Endodermal cell (in vitro differentiated cells): Measurements from ENCODE around the gene USP50. TPM values are rescaled to one million over a fixed set of nuclear protein-coding genes. Genes with fewer than 3 reads are reported as not detected.
"Not testable (repeated sequence)": the region's sequence is repeated elsewhere in the genome, so short reads cannot be mapped to it uniquely, and the experiment has no call there.

Source experiments
- DNase-seq: peaks from one replicate; pipeline ENCODE4 v3.0.0-alpha.2; 2017
- H3K27ac ChIP-seq: 2 replicates; pipeline ENCODE4 v1.5.1; 2013; ENCODE audit warnings: mild to moderate bottlenecking, low read depth, low read length, moderate library complexity
- H3K27me3 ChIP-seq: 2 replicates; pipeline ENCODE4 v1.6.1; 2013; ENCODE audit warnings: mild to moderate bottlenecking, low read length, moderate library complexity; ENCODE audit not compliant: insufficient read depth, control insufficient read depth, poor library complexity, severe bottlenecking
- H3K36me3 ChIP-seq: 2 replicates; pipeline ENCODE4 v1.7.0; 2013; ENCODE audit warnings: mild to moderate bottlenecking, low read length, moderate library complexity; ENCODE audit not compliant: control insufficient read depth, insufficient read depth
- H3K4me1 ChIP-seq: one replicate; pipeline ENCODE4 v1.7.0; 2013; ENCODE audit warnings: low read length; ENCODE audit not compliant: control insufficient read depth, insufficient read depth
- H3K4me3 ChIP-seq: 2 replicates; pipeline ENCODE4 v1.5.1; 2013; ENCODE audit warnings: mild to moderate bottlenecking, low read length, moderate library complexity
- H3K9ac ChIP-seq: 2 replicates; pipeline ENCODE4 v1.6.1; 2013; ENCODE audit warnings: mild to moderate bottlenecking, low read length, moderate library complexity; ENCODE audit not compliant: poor library complexity, severe bottlenecking; ENCODE audit errors: extremely low read depth
- H3K9me3 ChIP-seq: 2 replicates; pipeline ENCODE4 v1.6.1; 2013; ENCODE audit warnings: mild to moderate bottlenecking, low read length, moderate library complexity; ENCODE audit not compliant: control insufficient read depth
- H3K27ac Mint-ChIP-seq: 2 replicates; pipeline ENCODE4 v1.8.0; 2020; ENCODE audit warnings: mixed read lengths
- H3K27me3 Mint-ChIP-seq: 2 replicates; pipeline ENCODE4 v1.8.0; 2021; ENCODE audit warnings: mild to moderate bottlenecking, mixed read lengths; ENCODE audit not compliant: insufficient read depth
- H3K36me3 Mint-ChIP-seq: 2 replicates; pipeline ENCODE4 v1.8.0; 2020; ENCODE audit warnings: low read depth, mixed read lengths
- H3K4me1 Mint-ChIP-seq: 2 replicates; pipeline ENCODE4 v1.8.0; 2020; ENCODE audit warnings: mixed read lengths
- H3K4me3 Mint-ChIP-seq: 2 replicates; pipeline ENCODE4 v1.8.0; 2020; ENCODE audit warnings: mild to moderate bottlenecking, moderate library complexity, mixed read lengths
- H3K9me3 Mint-ChIP-seq: 2 replicates; pipeline ENCODE4 v1.8.0; 2020; ENCODE audit warnings: mild to moderate bottlenecking, mixed read lengths
- WGBS, 2 experiments: methylation state at CpG; one replicate each; pipeline versions ENCODE4 v1.1.5 to v1.1.7; 2013; ENCODE audit warnings: missing lambda C conversion rate in 2 of 2, mixed read lengths in 1 of 2; ENCODE audit not compliant: insufficient coverage in 1 of 2, insufficient read length in 1 of 2; 5-methylcytosine and 5-hydroxymethylcytosine counted together
- total RNA-seq, 2 donors: library from RNA; stranded (reverse); fragmentation: NEBNext Ultra II Directional in 1 of 2; extraction: Animal tissue kit (Norgen Biotek cat#: 25700) in 1 of 2; gene quantifications; 2 replicates in 1 of 2; 3 replicates in 1 of 2; pipeline ENCODE4 v1.2.1, GENCODE V29; 2021
- TF ChIP-seq, protein P1 (sequence below): fragments of 200-600 bp; sonication (generic); conservative IDR thresholded peaks from 2 replicates; pipeline ENCODE4 v1.5.0; 2021; ENCODE audit warnings: antibody characterized with exemption, mild to moderate bottlenecking

USP50 gene
- total RNA-seq, 2 donors from 2014 or later, result 2.1 to 4.6 TPM

DNA sequence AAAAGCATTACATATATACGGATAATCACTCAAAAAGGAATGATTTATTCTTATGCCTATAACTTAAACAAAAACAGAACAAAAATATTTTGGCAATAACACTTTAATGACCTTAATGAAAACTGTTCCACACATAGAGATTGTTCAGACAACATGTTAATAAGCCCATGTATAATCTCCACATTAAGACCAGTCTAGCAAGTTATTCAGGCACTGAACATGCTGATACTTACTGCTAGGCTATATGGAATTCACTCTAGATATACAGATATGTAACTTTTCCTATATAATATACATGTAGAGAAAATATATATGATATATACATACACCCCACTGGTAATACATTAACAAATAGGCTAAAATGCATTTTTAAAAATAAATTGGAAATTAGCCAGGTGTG, 43.8 kb upstream of the USP50 start:
- no peaks in the 10 kb centered on the region for H3K9me3 ChIP-seq
- no peaks in the 10 kb centered on the region for H3K9me3 Mint-ChIP-seq
- H3K36me3 ChIP-seq, result peaks cover 91% of the 10 kb centered on the region
- H3K36me3 Mint-ChIP-seq, result peaks cover 64% of the 10 kb centered on the region
- 100% methylated on average over 1 of the region's 1 CpG; no CpG with 5 or more reads in 1 of the 2 experiments for WGBS, 2 experiments
- no peak overlapping the region for H3K4me3 ChIP-seq
- H3K27me3 ChIP-seq, result no peaks in the 10 kb centered on the region
- no peak overlapping the region for H3K4me3 Mint-ChIP-seq
- H3K27ac ChIP-seq, result no peak overlapping the region
- no peaks in the 10 kb centered on the region for H3K4me1 ChIP-seq
- H3K9ac ChIP-seq, result no peak overlapping the region
- TF ChIP-seq, protein P1, sequence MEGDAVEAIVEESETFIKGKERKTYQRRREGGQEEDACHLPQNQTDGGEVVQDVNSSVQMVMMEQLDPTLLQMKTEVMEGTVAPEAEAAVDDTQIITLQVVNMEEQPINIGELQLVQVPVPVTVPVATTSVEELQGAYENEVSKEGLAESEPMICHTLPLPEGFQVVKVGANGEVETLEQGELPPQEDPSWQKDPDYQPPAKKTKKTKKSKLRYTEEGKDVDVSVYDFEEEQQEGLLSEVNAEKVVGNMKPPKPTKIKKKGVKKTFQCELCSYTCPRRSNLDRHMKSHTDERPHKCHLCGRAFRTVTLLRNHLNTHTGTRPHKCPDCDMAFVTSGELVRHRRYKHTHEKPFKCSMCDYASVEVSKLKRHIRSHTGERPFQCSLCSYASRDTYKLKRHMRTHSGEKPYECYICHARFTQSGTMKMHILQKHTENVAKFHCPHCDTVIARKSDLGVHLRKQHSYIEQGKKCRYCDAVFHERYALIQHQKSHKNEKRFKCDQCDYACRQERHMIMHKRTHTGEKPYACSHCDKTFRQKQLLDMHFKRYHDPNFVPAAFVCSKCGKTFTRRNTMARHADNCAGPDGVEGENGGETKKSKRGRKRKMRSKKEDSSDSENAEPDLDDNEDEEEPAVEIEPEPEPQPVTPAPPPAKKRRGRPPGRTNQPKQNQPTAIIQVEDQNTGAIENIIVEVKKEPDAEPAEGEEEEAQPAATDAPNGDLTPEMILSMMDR, result no peak
- H3K4me1 Mint-ChIP-seq, result no peaks in the 10 kb centered on the region
- DNase-seq, result no peak
- no peaks in the 10 kb centered on the region for H3K27me3 Mint-ChIP-seq
- H3K27ac Mint-ChIP-seq, result no peak overlapping the region

DNA sequence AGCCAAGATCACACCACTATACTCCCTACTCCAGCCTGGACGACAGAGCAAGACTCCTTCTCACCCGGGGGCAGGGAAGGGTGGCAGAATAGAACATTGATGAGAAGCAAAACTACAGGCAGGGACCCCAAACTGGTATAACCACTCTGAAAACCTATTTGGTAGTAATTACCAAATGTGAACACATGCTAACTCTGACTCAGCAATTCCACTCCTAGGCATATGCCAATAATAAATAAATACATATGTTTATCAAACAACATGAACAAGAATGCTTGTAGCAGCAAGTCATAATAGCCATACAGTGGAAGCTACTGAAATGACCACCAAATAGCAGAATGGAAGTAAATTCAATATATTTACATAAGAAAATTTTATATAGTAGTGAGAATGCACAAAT, 31.0 kb upstream of the USP50 start:
- TF ChIP-seq, protein P1, result no peak
- DNase-seq, result no peak
- Histone ChIP-seq H3K9me3 (no peaks in the 10 kb centered on the region), H3K36me3 (peaks cover 81% of the 10 kb centered on the region), H3K4me1 (no peaks in the 10 kb centered on the region), H3K27ac (no peak overlapping the region), H3K27me3 (no peaks in the 10 kb centered on the region), H3K4me3 (no peak overlapping the region), H3K9ac (no peak overlapping the region)
- peaks cover 49% of the 10 kb centered on the region for H3K36me3 Mint-ChIP-seq
- H3K4me1 Mint-ChIP-seq, result no peaks in the 10 kb centered on the region
- WGBS, 2 experiments, result 100% methylated on average over 2 of the region's 2 CpGs; no CpG with 5 or more reads in 1 of the 2 experiments
- H3K27me3 Mint-ChIP-seq, result no peaks in the 10 kb centered on the region
- no peaks in the 10 kb centered on the region for H3K9me3 Mint-ChIP-seq
- H3K4me3 Mint-ChIP-seq, result no peak overlapping the region
- no peak overlapping the region for H3K27ac Mint-ChIP-seq

DNA sequence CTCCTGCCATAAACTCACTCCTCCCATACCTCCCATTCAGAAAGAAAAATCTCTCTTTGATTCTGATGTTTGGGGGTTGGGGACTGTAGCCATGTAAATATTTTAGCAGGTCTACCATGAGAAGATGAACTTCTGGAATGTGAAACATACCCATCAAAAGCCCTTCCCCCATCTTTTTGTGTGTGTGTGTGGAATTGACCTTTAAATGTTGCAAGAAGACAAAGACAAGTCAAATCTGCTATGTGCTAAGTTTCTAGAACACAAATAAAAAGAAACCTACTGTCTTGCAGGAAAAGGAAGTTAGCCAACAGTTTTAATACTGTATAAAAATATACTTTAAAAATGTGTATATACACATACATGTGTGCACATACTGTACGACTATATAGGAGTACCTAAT, 29.7 kb upstream of the USP50 start:
- DNase-seq, result no peak
- Histone ChIP-seq H3K4me1 (no peaks in the 10 kb centered on the region), H3K9ac (no peak overlapping the region), H3K9me3 (no peaks in the 10 kb centered on the region), H3K27ac (no peak overlapping the region), H3K27me3 (no peaks in the 10 kb centered on the region), H3K36me3 (peaks cover 81% of the 10 kb centered on the region), H3K4me3 (no peak overlapping the region)
- Mint-ChIP-seq H3K36me3 (peaks cover 48% of the 10 kb centered on the region), H3K4me3 (no peak overlapping the region), H3K27me3 (no peaks in the 10 kb centered on the region), H3K4me1 (no peaks in the 10 kb centered on the region), H3K27ac (no peak overlapping the region), H3K9me3 (no peaks in the 10 kb centered on the region)
- WGBS, 2 experiments, result no CpG with 5 or more reads among the region's 1 CpG
- TF ChIP-seq, protein P1, result no peak

DNA sequence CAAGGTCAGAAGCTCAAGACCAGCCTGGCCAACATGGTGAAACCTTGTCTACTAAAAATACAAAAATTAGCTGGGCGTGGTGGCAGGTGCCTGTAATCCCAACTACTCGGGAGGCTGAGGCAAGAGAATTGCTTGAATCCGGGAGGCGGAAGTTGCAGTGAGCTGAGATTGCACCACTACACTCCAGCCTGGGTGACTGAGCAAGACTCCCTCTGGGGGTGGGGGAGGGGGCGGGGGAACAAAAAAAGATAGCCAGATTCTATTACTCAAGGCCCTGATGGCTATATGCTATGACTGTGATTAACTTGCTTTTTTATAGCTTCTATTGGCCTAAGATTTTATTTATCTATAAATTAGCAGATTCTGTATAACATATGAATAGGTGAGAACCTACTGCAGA, 27.4 kb upstream of the USP50 start:
- not testable (repeated sequence) for H3K9me3 ChIP-seq, H3K27me3 ChIP-seq, H3K4me3 Mint-ChIP-seq, H3K27me3 Mint-ChIP-seq, H3K4me1 ChIP-seq, H3K27ac ChIP-seq, H3K9me3 Mint-ChIP-seq, DNase-seq, H3K4me1 Mint-ChIP-seq, H3K4me3 ChIP-seq, H3K27ac Mint-ChIP-seq, H3K9ac ChIP-seq
- peaks cover 52% of the 10 kb centered on the region for H3K36me3 Mint-ChIP-seq
- WGBS, 2 experiments, result 96 to 100% methylated on average over 1 to 4 of the region's 5 CpGs
- H3K36me3 ChIP-seq, result peaks cover 88% of the 10 kb centered on the region
